GM12872 (cell line): ENCODE data around the gene TRAF2.
A peak's percentile ranks its signal among the peaks of the same experiment; 100 is the strongest.

Source experiments
- CTCF ChIP-seq: IDR thresholded peaks from 3 replicates; pipeline ENCODE4 v1.5.1; 2011; ENCODE audit warnings: low read depth, mild to moderate bottlenecking, low read length, moderate library complexity; ENCODE audit not compliant: insufficient read depth

The TRAF2 gene

GRCh38 chr9:136840877-136841645 is 45.3 kb upstream of the TRAF2 start:
- no peak for TF ChIP-seq CTCF

GRCh38 chr9:136842380-136842948 is 43.9 kb upstream of the TRAF2 start, which contains the start of gene AJM1:
Gene AJM1, plus strand, starts transcription at chr9:136842478. Its CDS starts 1,937 bp downstream, at chr9:136844415.
- peak; percentile 93 for TF ChIP-seq CTCF

GRCh38 chr9:136843801-136844740 is 42.2 kb upstream of the TRAF2 start:
- peak; percentile 51 for TF ChIP-seq CTCF

GRCh38 chr9:136844761-136845464 is 41.4 kb upstream of the TRAF2 start:
- no peak for TF ChIP-seq CTCF

- TF ChIP-seq CTCF: no peak
These were observed 40.7 kb upstream of the TRAF2 start for GRCh38 chr9:136845465-136846260.

GRCh38 chr9:136846376-136847087 is 39.8 kb upstream of the TRAF2 start:
- no peak for TF ChIP-seq CTCF
